22Rv1 (cell line): ENCODE data around the gene NECAB3.

ENCODE experiments used
- CTCF ChIP-seq: fragments of 450-650 bp; IDR thresholded peaks from 2 replicates; pipeline ENCODE4 v1.5.1; 2017; ENCODE audit warnings: mild to moderate bottlenecking
- ZFX ChIP-seq: fragments of 450-650 bp; IDR thresholded peaks from 2 replicates; pipeline ENCODE4 v1.6.1; 2017; ENCODE audit warnings: antibody characterized with exemption, borderline replicate concordance

GRCh38 chr20:33649201-33649681, 25.0 kb downstream of the NECAB3 start:
- no peak for TF ChIP-seq CTCF
- TF ChIP-seq ZFX: no peak
